HG03064 (cell line): ENCODE results near the gene NAV2.
"Not testable (repeated sequence)": the region's sequence is repeated elsewhere in the genome, so short reads cannot be mapped to it uniquely, and the experiment has no call there.

ENCODE experiments used
- ATAC-seq: cut with Tn5 transposase; IDR thresholded peaks from one replicate; pipeline ENCODE4 v1.9.1; 2021; ENCODE audit warnings: low read depth; ENCODE audit not compliant: unreplicated experiment

NAV2 gene

DNA sequence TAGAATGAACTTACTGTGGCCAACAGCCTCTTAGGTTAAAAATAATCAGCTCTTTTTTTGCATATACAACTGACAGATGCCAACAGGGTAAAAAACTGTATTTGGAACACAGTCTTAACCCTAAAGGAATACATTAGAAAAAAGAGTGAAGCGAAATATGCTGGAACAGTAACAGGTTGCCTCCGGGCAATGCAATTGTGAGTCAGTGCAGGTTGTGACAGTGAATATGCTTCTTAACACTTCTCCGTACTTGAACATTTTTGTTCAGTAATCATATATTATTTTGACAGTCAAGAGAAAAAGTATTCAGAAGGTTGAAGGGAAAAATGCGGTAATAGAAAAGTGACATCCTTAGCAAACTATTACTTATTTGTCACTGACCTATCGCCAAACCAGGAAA is 349.1 kb downstream of the NAV2 start:
- ATAC-seq, result no peak

DNA sequence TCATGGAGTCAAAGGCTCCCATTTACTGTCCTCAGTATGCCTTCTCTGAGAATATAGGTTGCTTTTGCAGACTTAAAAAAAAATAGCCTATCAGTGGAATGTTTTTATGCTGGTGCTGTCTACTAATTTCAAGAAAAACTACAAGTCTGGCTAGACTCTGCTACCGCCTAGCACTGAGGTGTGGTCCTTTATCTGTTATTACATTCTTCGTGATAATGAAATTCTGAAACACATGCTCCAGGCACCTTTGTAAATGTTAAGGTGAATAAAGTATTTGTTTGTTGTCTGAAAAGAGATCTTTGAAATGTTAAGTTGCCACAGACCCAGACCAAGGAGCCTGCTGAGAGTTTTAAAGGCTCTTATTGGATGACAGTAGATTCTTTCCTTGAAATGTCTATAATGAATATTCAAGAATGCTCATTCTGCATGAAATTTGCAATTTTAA is 352.3 kb downstream of the NAV2 start:
- ATAC-seq, result no peak

DNA sequence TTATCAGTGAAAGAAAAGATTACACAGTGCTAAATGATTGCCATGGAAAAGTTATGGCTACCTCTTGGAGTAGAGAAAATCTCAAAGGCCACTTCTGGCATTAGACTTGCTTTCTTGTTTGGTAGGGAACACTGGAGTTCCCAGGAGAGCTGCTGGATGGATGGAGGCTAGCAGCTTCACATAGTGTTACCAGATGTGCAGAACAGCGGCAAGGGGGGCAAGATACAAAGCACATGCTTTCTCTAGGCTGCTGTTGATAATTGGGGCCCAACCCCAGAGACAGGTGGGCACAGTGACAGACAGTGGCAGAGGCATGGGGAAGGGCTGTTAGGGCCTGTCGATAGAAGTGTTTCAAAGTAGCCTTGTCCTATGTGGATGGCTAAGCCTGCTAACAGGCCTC is 352.8 kb downstream of the NAV2 start:
- ATAC-seq, result no peak

DNA sequence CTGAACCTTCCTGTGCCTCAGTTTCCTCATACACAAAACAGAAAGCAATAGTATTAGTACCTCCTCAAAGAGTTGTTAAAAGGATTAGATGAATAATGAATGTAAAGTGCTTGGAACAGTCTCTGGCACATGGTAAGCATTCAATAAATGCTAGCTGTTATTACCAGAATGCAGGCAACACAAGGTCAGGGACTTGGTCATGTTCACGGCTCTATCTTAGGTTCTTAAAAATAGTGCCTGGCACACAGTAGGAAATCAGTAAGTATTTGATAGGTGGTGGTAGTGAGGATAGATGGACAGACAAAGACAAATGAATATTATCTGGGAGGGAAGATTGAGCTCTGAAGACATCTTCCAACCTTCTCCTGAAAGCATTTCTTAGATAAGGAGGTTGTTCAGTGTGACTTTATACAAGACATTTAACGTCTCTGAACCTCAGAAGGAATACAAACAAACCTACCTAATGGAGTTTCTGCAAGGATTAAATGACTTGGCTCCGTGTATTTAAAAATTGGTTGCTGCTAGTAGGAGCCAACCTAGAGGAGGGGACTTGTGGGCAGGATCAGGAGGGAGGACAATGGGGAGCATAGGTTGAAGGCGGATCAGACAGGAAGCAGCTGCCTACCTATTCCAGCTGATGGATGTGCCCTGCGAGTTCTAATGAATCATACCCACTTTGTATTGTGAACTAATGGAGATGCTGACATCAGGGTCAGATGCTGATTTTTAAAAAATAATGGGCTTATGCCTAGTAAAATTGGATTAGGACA is 353.6 kb downstream of the NAV2 start:
- no peak for ATAC-seq

DNA sequence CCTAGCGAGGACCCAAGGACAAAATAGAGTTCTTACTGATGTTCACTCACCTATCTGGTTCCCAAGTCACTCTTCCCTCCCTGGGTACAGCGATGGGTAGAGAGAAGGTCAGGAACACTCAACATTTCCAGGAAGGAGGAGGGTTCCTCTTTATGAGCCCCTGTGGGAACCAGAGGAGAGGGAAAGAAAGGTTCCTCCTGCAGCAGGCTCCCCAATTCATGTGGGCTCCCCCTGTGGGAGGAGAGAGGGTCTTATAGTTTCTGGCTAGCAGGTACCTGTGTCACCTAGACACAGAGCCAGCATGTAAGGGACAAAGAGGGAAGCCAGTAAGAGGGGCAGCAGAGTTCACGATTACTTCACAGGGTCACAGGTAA is 354.1 kb downstream of the NAV2 start:
- no peak for ATAC-seq

DNA sequence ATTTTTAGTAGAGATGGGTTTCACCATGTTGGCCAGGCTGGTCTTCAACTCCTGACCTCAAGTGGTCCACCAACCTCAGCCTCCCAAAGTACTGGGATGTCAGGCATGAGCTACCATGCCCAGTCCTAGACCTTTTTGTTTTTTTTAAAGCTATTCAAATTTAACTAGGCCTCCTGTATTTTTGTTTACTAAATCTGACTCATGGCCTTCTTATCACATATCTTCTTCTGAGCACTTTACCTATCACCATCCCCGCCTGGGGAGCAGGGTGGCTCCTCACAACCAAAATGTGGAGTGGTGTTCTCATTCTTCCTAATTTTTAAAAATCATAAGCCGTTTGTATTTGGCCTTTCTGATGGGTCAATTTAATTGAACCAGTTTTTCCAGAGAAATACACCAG is 355.0 kb downstream of the NAV2 start:
- ATAC-seq, result no peak

DNA sequence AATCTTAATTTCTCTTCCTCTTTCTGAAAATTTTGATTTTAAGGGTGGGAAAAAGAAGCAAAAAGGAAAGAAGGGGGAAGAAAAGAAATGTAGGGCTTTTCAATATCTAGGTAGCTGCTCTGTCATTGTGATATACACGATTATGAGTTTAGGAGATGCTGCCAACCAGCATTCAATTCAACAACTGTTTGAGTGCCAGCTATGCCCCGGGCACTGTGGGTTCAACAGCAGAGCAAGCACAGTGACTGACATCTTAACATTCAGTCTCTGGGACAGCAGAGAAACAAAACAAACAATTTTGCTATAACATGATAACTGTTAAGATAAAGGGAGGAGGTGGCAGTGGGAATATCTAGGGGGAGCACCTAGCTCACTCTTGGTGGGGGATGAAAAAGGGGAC is 356.1 kb downstream of the NAV2 start:
- no peak for ATAC-seq

DNA sequence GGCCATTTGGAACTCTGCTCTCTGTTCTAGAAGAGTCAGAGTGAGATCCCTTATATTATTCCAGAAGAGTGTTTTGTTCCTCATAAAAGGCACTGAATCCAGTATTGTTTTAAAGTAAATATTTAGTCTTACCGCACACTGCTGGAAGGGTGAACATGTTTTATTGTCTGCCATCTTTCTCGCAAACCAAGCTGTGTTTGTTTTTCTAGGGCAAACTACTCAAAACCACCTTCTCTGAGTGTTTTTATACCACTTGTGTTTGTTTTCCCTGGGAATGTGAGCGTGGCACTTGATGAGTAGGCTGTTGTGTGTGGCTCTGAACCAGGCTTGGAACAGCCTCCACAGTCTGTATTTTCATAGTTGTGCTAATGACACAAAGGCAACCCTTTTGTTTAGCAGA is 357.8 kb downstream of the NAV2 start:
- ATAC-seq, result no peak

DNA sequence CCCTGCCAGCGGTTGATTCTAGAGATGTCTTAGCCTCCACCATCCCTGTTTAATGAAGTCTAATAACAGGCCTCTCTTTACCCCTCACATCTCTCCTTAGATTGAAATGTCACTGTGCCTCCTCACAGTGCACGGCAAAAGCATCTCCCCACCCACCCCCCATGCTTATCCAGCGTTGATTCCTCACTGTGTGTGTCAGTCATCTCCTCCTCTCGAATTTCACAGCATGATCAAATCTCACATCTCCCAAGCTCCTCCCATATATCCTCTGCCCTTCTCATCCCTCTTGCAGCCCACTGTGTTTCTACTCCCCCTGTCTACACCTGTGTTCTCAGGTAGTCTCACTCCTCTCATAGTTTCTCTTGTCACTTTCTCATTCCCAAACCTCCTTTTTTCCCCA is 363.0 kb downstream of the NAV2 start:
- no peak for ATAC-seq

DNA sequence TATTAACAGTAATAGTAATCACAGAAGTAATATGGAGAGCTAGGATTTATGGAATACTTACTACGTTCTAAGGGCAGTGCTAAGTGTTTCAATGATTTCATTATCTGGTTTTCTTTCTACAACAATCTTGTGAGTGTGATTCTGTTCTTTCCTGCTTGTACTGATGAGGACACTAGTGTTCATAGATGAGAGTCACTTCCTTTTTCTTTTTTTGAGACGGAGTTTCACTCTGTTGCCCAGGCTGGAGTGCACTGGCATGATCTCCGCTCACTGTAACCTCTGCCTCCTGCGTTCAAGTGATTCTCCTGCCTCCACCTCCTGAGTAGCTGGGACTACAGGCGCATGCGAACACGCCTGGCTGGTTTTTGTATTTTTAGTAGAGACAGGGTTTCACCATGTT is 366.2 kb downstream of the NAV2 start:
- no peak for ATAC-seq

DNA sequence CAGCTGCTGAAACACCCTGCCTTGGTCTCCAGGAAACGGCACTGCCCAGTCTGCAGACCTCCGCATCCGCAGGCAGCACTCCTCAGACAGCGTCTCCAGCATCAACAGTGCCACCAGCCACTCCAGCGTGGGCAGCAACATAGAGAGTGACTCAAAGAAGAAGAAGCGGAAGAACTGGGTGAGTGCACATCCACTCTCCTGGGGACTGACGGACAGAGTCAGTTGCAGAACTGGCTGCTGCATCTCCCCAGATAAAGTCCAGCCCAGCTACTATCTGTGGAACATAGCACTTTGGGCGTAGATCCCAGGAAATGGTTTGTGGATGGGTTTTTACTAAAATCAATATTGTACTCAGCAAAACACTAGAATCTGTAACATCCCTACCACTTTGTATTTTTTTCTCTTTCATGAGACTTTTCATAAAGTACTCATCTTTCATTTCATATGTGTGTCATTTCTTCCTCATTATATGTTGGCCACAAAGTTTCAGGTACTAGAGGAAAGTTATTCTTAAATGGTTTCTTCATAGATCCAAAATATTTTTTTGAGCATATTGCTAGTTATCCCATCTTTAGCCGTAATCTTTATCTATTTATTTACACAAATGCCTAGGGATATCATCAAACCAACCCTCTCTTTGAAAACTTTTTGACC is 367.5 kb downstream of the NAV2 start:
- no peak for ATAC-seq

DNA sequence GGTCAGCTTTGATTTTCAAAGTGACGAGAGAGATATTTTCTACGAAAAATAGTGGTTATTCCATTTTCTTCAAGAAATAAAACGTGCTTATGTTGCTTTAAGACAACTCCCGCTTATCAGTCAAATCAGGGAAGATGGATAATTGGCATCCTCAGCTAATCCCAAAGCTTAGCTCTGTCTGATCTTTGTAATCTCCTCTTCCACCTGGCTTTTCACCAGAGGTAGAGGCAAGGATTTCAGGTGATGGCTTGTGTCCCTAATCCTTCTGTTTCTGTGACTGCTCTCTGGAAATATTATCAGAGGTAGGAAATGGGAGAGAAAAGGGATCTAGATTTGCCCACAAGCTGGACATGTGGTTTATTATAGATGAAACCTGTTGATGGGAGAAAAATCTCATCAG is 368.7 kb downstream of the NAV2 start:
- ATAC-seq, result no peak

DNA sequence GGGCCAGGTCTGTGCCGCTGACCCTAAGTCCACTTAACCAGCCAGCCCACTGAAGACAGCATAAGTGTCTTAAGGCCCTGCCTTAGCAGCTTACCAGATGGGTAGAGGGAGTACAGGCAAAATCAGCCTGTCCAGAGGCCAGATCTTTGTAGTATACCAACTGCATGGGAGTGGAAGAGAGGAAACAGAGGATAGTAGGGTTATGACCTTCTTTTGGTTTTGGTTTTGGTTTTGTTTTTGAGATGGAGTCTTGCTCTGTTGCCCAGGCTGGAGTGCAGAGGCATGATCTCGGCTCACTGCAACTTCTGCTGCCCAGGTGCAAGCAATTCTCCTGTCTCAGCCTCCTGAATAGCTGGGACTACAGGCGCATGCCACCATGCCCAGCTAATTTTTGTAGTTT is 371.2 kb downstream of the NAV2 start:
- not testable (repeated sequence) for ATAC-seq

DNA sequence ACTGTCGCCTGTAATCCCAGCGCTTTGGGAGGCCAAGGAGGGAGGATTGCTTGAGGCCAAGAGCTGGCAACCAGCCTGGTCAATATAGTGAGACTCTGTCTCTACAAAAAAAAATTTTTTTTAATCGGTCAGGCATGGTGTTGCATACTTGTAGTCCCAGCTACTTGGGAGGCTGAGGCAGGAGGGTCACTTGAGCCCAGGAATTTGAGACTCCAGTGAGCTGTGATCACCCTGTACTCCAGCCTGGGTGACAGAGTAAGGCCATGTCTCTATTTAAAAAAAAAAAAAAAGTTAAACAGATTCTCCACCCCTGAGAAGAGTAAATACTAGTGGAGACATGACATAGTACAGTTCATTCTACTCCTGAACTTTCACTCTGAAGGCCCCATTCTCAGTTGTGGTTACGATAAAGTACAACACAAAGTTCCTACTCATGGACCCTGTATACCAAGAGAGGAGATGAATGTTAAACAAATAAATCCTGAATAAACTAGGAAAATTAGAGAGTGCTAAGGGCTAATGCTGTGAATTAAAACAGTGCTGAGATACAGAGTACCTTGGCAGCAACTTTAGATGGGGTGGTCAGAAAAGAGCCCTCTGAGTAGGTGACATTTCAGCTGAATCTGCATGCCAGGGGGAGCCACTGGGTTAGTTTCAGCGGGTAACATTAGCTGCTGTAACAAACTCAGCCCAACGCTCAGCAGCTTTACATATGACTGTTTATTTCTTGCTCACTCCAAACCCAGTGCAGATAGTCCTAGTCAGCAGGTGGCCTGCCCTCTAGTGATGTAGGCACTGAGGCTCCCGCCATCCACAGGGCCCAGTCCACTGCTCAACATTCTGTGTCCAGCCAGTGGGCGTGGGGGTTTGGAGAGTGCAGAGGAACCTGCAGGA is 372.5 kb downstream of the NAV2 start:
- ATAC-seq, result no peak

DNA sequence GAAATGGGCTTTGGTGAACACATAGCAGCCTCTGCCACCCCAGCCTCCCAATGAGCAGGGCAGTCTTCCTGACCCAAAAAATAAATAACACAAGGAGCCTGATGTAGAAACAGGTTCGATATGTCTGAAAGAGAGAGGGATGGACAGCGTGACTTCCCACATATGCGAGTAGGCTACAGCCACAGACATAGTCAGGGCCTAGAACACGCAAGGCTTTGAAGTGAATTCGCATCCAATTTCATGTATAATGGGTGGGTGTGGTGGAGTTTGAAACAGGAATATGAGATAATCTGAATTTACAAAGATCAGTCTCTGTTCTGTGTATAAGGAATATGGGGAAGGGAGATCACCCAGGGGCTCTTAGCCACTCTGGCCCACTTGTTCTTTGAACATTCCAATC is 373.3 kb downstream of the NAV2 start:
- no peak for ATAC-seq

DNA sequence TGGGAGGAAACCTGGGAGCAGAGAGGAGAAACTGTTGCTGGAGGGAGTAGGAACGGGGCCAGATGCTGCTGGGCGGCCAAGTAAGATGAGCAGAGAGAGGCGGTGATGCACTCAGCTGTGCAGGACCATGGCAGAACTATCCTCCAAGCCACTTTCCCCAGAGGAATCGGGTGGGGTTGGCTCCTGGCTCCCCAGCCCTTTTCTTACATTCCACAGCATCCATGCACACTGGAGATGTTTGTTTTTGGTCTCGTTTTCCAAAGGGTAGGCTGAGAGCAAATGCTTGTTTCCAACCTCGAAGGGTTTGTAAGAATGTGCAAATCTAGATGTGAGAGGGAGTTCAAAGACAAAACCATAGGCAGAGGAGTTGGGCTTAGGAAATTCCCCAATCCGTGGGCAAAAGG is 374.5 kb downstream of the NAV2 start:
- ATAC-seq, result no peak

DNA sequence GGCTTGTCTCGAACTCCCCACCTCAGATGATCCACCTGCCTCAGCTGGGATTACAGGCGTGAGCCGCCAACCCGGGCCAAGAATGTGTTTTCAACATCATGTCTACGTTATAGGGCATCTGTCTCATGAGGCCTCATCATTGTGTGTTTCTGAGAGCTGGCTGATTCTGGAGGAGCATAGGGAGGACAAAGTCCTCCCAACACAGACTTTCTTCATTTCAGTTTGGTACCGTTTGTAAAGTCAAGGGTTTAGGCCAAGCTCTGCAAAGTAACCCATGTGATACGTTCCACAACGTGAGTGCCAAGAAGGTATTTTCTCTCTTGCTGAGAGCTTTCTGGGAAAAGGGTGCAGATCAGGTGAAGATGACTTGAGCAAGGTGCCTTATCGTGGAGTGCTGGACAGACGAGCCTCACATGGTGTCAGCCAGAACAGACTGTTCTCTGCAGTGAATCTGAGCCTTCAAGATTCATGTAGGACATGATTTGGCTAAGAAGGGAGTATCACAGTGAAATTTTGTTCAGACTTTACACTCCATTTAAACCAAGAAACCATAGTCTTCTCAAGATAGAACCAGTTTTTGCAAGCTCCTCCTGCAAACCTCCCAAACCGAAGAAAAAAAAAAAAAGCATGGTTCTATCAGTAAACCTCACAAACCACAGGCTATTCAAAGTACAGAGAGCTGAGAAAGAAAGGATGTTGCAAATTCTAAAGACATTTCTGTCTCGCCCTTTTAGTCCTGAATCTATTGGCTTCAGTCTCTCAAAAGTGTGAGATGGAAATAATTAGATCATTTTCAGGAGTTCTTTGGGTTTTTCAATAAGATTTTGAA is 376.0 kb downstream of the NAV2 start:
- ATAC-seq, result no peak

DNA sequence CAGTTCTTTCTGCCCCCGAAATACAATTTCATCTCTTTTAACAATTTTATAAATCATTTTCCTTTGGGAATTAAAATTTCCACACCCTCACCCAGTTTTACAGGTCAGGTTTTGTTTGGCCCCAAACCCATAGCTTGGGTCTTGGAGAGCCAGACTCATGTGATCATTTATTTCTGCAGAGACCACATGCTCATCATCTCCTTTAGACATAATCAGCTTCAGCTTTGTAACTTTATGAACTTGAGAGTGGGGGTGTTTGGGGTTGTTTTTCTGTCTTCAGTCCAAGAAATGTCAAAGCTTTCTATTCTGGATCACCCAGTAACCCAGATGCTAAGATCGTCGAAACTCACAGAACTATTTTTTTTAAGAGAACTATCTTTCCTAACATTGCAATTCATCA is 376.7 kb downstream of the NAV2 start:
- ATAC-seq, result no peak

DNA sequence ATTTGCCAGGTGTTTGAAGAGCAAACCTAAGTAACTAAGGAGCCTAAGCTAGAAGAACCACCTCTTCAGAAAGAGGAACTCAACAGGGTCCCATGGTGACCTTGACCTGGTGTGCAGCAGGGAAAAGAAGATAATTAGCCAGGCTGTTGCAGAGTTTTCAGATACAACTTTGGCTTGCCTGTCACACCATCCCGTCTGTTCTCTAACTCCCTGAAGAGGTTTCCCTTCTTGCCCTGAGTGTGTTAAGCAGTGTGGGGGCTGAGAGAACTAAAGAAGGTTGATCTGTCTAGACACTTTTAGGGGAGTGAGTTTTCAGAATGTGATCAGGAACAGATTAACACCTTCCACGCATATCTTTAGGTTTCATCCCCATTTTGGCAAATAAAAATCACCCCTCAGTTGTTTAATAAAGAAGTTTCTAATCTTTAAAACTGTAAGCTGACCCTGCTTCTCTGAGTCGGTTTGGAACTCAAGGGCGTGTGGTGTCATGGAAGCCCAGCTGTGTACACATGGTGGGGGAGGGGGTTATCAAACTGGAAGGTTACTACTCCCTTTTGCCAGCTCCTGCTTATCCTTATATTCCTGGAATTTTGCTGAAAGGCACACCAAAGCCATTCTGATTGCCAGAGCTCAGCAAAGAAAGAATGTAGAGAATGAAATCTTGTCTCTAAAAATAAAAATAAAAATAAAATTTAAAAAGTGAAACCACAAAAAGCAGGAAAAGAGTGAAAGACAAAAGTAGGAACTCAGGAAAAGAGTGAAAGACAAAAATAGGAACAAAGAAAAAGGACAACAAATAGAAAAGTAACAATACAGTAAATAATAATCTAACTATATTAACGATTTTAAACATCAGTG is 377.4 kb downstream of the NAV2 start:
- ATAC-seq, result no peak
